K562 (cell line): ENCODE results near the gene CDCA4. TPM values are rescaled to one million over a fixed set of nuclear protein-coding genes. Genes with fewer than 3 reads are reported as not detected.
A peak's percentile ranks its signal among the peaks of the same experiment; 100 is the strongest.

Experiments used
- ATAC-seq: fragments of 200-7000 bp; cut with Tn5 transposase; 3 replicates; pipeline ENCODE4 v1.9.1; 2020; ENCODE audit warnings: moderate library complexity
- BruUV-seq: library from RNA; stranded (reverse); fragments of 400-500 nt; replicated peaks from 2 replicates; lab custom pipeline; 2021; lab: Mats Ljungman, UMichigan
- CTCF ChIA-PET: fragments of 300-600 bp; formaldehyde crosslinking; extraction: SDS; loops from one replicate; lab custom pipeline; 2021; ENCODE audit warnings: low intra/inter-chr PET ratio; lab: Yijun Ruan, JAX
- POLR2A ChIA-PET: fragments of 300-600, 350-650 bp; sonication (Branson Sonifier 250); formaldehyde crosslinking; extraction: SDS; loops from one replicate; lab custom pipeline; 2021; ENCODE audit warnings: antibody characterized with exemption, inconsistent platforms; lab: Yijun Ruan, JAX
- DNase-seq, 4 experiments: peaks; one replicate each; pipeline versions ENCODE4 v3.0.0 to v3.0.0-alpha.2; 2011 to 2018; ENCODE audit warnings: low spot score in 3 of 4, mixed read lengths in 3 of 4; ENCODE audit errors: extremely low read depth in 1 of 4
- FAIRE-seq: peaks from 2 replicates; lab custom pipeline; 2011; peaks lifted over from hg19 to GRCh38; lab: Jason Lieb, UNC
- H2AFZ ChIP-seq: 2 replicates; pipeline ENCODE4 v1.6.0; 2011; ENCODE audit warnings: low read depth, low read length, control low read depth, inconsistent platforms
- H3K27ac ChIP-seq: fragments of 200-600 bp; 3 replicates; pipeline ENCODE4 v1.8.0; 2011; ENCODE audit warnings: low read depth, mild to moderate bottlenecking, control low read depth, inconsistent platforms, low read length, moderate library complexity, mixed read lengths; ENCODE audit errors: extremely low read depth
- H3K27me3 ChIP-seq, 2 experiments: fragments of 300-600 bp in 1 of 2; 2 replicates in 1 of 2; 3 replicates in 1 of 2; pipeline versions ENCODE4 v1.6.0 to v1.8.0; 2011; ENCODE audit warnings: inconsistent platforms in 2 of 2, low read length in 2 of 2, mild to moderate bottlenecking in 1 of 2, mixed read lengths in 1 of 2, moderate library complexity in 1 of 2; ENCODE audit not compliant: control insufficient read depth in 2 of 2, insufficient read depth in 2 of 2
- H3K36me3 ChIP-seq: fragments of 300-600 bp; 3 replicates; pipeline ENCODE4 v1.8.0; 2011; ENCODE audit warnings: mild to moderate bottlenecking, low read length, inconsistent platforms; ENCODE audit not compliant: control insufficient read depth, insufficient read depth
- H3K4me1 ChIP-seq, 2 experiments: fragments of 200-600 bp in 1 of 2; replicated peaks in 1 of 2; 2 replicates in 1 of 2; 3 replicates in 1 of 2; pipeline versions ENCODE4 v1.5.1 to v1.8.0; 2011; ENCODE audit warnings: inconsistent platforms in 2 of 2, low read length in 2 of 2, mild to moderate bottlenecking in 1 of 2, mixed read lengths in 1 of 2, moderate library complexity in 1 of 2; ENCODE audit not compliant: control insufficient read depth in 2 of 2, insufficient read depth in 2 of 2
- H3K4me2 ChIP-seq: 2 replicates; pipeline ENCODE4 v1.6.1; 2011; ENCODE audit warnings: low read length, control low read depth, inconsistent platforms, mixed read lengths; ENCODE audit not compliant: insufficient read depth
- H3K4me3 ChIP-seq: fragments of 200-600 bp; sonication (generic), shearing (Covaris generic); 2 replicates; pipeline ENCODE4 v1.5.1; 2016; ENCODE audit warnings: control low read depth, inconsistent platforms
- H3K79me2 ChIP-seq: fragments of 200-600 bp; 3 replicates; pipeline ENCODE4 v1.8.0; 2011; ENCODE audit warnings: low read length, inconsistent platforms; ENCODE audit not compliant: control insufficient read depth, insufficient read depth
- H3K9ac ChIP-seq, 2 experiments: 2 replicates each; pipeline versions ENCODE4 v1.6.0 to v1.6.1; 2011; ENCODE audit warnings: low read depth in 2 of 2, low read length in 2 of 2, control low read depth in 1 of 2, inconsistent platforms in 1 of 2, mild to moderate bottlenecking in 1 of 2, mixed read lengths in 1 of 2; ENCODE audit not compliant: insufficient read depth in 1 of 2
- H3K9me1 ChIP-seq: one replicate; pipeline ENCODE4 v1.6.0; 2011; ENCODE audit warnings: inconsistent platforms, mild to moderate bottlenecking, low read length, moderate library complexity; ENCODE audit not compliant: control insufficient read depth, insufficient read depth
- H3K9me3 ChIP-seq: replicated peaks from 2 replicates; pipeline ENCODE4 v1.5.1; 2011; ENCODE audit warnings: low read depth, low read length, inconsistent platforms; ENCODE audit not compliant: control insufficient read depth, insufficient read depth
- H4K20me1 ChIP-seq: replicated peaks from 2 replicates; pipeline ENCODE4 v1.6.1; 2011; ENCODE audit warnings: low read length, inconsistent platforms, mixed read lengths; ENCODE audit not compliant: control insufficient read depth, insufficient read depth
- FIP1L1 ChIP-seq: fragments of 200-400 bp; formaldehyde crosslinking; IDR thresholded peaks from 2 replicates; pipeline ENCODE4 v1.6.1; 2018; ENCODE audit warnings: mild to moderate bottlenecking, low read depth, low read length; ENCODE audit not compliant: poor library complexity, severe bottlenecking
- MIER1 ChIP-seq: fragments of 450-650 bp; IDR thresholded peaks from 2 replicates; pipeline ENCODE4 v1.6.1; 2016; ENCODE audit warnings: antibody characterized with exemption, mild to moderate bottlenecking, low read depth
- MYC ChIP-seq, 2 experiments: fragments of 250-450 bp in 1 of 2; sonication (Bioruptor Pico) in 1 of 2; IDR thresholded peaks; 2 replicates each; pipeline versions ENCODE4 v1.5.1 to v1.6.1; 2012 to 2021; ENCODE audit warnings: low read depth in 2 of 2, borderline replicate concordance in 1 of 2, improper control_type of control experiment in 1 of 2, low read length in 1 of 2, mild to moderate bottlenecking in 1 of 2, moderate library complexity in 1 of 2
- USF2 ChIP-seq: sonication (generic); formaldehyde crosslinking; IDR thresholded peaks from 2 replicates; pipeline ENCODE4 v1.5.0; 2020; ENCODE audit warnings: missing genetic modification reagents
- ZNF224 ChIP-seq: sonication (generic); formaldehyde crosslinking; IDR thresholded peaks from 2 replicates; pipeline ENCODE4 v1.8.0; 2022; ENCODE audit warnings: mild to moderate bottlenecking, missing genetic modification reagents
- WGBS: fragments of 100-300 bp; shearing (Covaris generic); methylation state at CpG from one replicate; pipeline ENCODE4 v1.1.6; 2016; ENCODE audit warnings: low coverage, mixed read lengths; ENCODE audit not compliant: insufficient coverage; ENCODE audit errors: missing lambda C conversion rate; 5-methylcytosine and 5-hydroxymethylcytosine counted together
- in situ Hi-C: fragments of 300-500 bp; cut with MboI; formaldehyde crosslinking; loops from 4 replicates; pipeline ENCODE4 v1.15.0; 2018; ENCODE audit warnings: inconsistent platforms, mixed read lengths
- intact Hi-C: fragments of 100-400 bp; cut with micrococcal nuclease; formaldehyde crosslinking; loops from 2 replicates; pipeline ENCODE4 v1.14.2; 2022
- polyA plus RNA-seq, 8 experiments: library from polyadenylated mRNA; depleted of rRNA in 4 of 8; stranded (reverse) in 5 of 8; unstranded in 3 of 8; fragments of >200 nt; fragmentation: Nextera tagmentation in 2 of 8; fragmentation: Illumina TruSeq in 1 of 8; extraction: Ambion mirVana in 2 of 8; extraction: Trizol in 1 of 8; gene quantifications; 2 replicates each; pipeline versions ENCODE4 v1.2.1 to v1.2.3, GENCODE V29; 2011 to 2014; ENCODE audit warnings: inconsistent platforms in 1 of 8, missing spikeins in 1 of 8
- total RNA-seq, 7 experiments: library from RNA; depleted of rRNA in 6 of 7; stranded (reverse); fragments of >200 nt in 6 of 7; fragmentation: Illumina TruSeq in 2 of 7; extraction: Trizol in 2 of 7; gene quantifications; 2 replicates each; pipeline versions ENCODE4 v1.2.1 to v1.2.3, GENCODE V29; 2011 to 2021; ENCODE audit warnings: low replicate concordance in 1 of 7
- TF ChIP-seq, protein P1 (sequence below): fragments of 250-450 bp; sonication (Bioruptor Pico); IDR thresholded peaks from 2 replicates; pipeline ENCODE4 v1.5.0; 2021; ENCODE audit warnings: mild to moderate bottlenecking, moderate library complexity

Gene CDCA4
- total and polyA plus RNA-seq, 9 of the 15 experiments (the other 6 are each of a cell fraction or from before 2014, with no cell fraction given) = 6.6 to 44.2 (median 23.0) TPM

DNA sequence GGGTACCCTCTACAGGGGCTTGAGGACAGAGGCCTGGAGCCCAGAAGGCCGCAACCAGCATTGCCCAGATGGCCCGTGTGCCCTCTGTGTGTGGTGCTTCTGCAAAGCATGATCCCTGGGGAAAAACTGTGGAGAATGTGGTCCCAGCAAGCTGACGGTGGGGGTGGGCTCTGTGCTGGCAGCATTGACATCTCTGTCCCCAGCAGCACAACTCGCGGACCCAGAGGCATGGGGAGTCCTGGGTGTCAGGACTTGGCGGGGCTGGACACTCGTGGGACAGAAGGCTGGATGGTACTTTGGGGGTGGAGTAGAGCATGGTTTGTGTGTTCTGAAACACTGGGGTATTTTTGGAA lies 31.0 kb downstream of the CDCA4 start:
- no peaks in the 10 kb centered on the region for H3K9me1 ChIP-seq
- H3K4me3 ChIP-seq = no peak overlapping the region
- no peaks in the 10 kb centered on the region for H3K27me3 ChIP-seq
- H3K4me1 ChIP-seq = peaks cover 0 to 22% of the 10 kb centered on the region in 2 experiments; a peak in 3 of 5 replicates
- H3K9me3 ChIP-seq = no peaks in the 10 kb centered on the region
- CTCF ChIA-PET = no interaction called here
- no peaks in the 10 kb centered on the region for H3K36me3 ChIP-seq
- POLR2A ChIA-PET = interaction anchor here (0.7 kb wide), 1 partner anchor 199 kb away, joined by 4 read pairs; no protein-coding TSS in a partner anchor
- H3K79me2 ChIP-seq = no peaks in the 10 kb centered on the region; the same call in 2 of the 3 replicates
- no peak overlapping the region for H3K27ac ChIP-seq
- TF ChIP-seq MYC (IDR thresholded peaks at IDR 0.05; ENCODE audit: low read depth, low read length) (no peak), MYC (CRISPR knock-in tag; IDR thresholded peaks at IDR 0.05; ENCODE audit: borderline replicate concordance, low read depth) (no peak), FIP1L1 (no peak), MIER1 (no peak), ZNF224 (CRISPR knock-in tag) (no peak), USF2 (no peak)
- TF ChIP-seq, protein P1, sequence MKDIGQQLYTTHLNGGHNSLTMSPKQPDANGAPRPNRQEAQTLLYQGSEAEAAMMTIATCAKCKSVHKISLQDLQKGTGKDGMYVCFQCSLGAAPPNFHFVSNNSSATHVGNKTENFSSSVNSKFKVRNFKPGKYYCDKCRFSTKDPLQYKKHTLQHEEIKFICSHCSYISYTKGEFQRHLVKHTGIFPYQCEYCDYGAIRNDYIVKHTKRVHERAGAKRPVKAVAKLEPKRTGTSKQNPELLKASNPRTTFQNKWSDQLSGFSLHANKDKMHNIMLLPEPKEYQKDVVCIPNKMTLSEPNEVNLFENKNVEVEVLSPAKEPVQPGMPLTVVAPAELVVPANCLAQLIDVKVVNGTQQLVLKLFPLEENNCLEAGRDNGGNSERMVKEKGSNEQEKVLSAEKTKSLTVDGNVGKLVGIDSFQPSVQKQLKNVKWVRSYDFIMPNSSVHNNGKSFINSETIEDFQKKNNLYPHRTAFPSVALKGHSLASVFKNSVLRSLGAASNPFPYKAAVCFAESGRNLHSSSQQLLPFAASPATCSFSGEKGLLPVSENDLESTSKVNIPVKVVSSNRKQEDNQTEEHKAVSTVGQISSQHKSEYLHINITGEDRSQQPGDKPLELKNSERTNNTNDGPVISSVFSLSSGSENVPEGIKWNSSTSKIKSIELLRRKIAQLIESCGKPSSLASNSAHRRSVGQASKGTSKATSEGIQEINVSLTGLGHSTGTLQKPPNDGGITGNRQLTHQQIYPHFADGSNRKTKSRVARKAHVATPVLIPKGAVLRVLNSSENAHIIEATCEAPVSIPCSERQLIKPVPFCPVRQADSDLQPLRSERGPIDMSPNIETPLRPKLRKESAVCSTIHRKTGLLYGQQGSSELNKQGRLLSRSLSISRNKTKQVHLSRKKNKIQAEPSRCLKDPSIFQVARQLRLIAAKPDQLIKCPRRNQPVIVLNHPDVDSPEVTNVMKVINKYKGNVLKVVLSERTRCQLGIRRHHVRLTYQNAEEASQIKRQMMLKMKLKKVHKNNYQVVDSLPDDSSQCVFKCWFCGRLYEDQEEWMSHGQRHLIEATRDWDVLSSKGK (CRISPR knock-in tag) = no peak
- 54% methylated on average over 3 of the region's 7 CpGs for WGBS
- BruUV-seq = no TSS peak
- DNase-seq = no peak
- in situ Hi-C loops = no loop called here
- no peak overlapping the region for H3K4me2 ChIP-seq
- H4K20me1 ChIP-seq = no peaks in the 10 kb centered on the region; the same call in 1 of the 2 replicates
- intact Hi-C loops = no loop called here
- no peak for FAIRE-seq
- no peak for ATAC-seq
- H2AFZ ChIP-seq = no peak overlapping the region
- peak overlapping the region in 1 of 2 experiments; percentile 68; a peak in 1 of 4 replicates for H3K9ac ChIP-seq
